GM12801 (cell line): ENCODE measurements around the gene HOXC5.

ENCODE experiments used
- TF ChIP-seq, protein P1 (sequence below): IDR thresholded peaks from one replicate; pipeline ENCODE4 v1.5.1; 2011; ENCODE audit warnings: control low read depth; ENCODE audit not compliant: insufficient read length; ENCODE audit errors: extremely low read depth

Gene HOXC5

DNA sequence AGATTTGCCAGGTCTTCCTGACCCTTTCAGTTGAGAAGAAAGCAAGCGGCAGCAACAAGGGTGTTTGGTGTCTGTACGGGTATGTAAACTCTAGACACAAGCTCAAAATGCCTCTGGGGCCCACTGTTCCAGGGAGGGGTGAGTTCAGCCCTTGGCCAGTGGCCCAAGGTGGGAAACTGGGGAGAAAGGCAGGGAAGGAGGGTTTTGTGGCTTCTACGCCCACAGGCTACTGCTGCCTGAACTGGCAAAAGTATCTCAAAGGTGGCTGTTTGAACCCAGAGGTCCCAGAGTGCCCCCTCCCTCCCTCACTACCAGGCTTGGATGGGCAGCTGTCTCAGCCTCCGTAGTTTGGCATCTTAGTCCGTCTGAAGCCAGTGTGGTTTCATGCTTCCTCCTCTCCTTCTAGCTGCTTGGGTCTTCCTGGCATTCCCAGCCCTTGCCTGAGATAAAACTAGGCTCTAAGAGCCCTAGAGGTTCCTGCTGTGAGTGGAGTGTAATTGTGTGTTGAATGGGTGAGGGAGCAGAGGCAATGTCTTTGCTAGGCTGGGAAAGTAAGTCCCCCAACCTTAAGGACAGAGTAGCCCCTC lies 5.5 kb downstream of the HOXC5 start:
- TF ChIP-seq, protein P1, sequence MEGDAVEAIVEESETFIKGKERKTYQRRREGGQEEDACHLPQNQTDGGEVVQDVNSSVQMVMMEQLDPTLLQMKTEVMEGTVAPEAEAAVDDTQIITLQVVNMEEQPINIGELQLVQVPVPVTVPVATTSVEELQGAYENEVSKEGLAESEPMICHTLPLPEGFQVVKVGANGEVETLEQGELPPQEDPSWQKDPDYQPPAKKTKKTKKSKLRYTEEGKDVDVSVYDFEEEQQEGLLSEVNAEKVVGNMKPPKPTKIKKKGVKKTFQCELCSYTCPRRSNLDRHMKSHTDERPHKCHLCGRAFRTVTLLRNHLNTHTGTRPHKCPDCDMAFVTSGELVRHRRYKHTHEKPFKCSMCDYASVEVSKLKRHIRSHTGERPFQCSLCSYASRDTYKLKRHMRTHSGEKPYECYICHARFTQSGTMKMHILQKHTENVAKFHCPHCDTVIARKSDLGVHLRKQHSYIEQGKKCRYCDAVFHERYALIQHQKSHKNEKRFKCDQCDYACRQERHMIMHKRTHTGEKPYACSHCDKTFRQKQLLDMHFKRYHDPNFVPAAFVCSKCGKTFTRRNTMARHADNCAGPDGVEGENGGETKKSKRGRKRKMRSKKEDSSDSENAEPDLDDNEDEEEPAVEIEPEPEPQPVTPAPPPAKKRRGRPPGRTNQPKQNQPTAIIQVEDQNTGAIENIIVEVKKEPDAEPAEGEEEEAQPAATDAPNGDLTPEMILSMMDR = no peak

DNA sequence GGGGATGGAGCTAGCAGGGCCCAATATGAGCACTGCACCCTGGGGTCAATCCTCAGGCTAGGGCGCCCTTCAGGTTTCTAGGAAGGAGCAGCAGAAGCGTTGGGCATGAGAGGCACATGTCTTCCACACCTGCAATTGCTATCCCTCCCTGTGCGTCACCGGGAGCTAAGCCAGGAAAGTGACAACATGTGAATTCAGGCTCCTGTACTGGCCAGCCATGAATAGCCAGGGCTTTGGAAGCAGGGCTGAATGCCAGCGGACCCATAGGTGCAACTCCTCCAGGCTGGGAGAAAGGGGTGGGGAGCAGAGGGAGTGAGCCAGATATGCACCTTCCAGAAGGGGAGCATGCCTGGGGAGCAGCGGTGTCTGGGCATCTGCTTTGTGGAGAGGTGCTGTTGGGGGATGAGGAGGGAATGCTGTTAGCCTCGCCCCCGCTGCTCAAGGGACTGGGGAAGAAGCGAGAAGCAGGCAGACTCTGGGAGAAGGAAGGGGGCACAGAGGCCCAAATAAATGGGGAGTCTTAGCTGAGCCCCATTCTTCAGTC lies 6.1 kb downstream of the HOXC5 start:
- TF ChIP-seq, protein P1 = no peak

DNA sequence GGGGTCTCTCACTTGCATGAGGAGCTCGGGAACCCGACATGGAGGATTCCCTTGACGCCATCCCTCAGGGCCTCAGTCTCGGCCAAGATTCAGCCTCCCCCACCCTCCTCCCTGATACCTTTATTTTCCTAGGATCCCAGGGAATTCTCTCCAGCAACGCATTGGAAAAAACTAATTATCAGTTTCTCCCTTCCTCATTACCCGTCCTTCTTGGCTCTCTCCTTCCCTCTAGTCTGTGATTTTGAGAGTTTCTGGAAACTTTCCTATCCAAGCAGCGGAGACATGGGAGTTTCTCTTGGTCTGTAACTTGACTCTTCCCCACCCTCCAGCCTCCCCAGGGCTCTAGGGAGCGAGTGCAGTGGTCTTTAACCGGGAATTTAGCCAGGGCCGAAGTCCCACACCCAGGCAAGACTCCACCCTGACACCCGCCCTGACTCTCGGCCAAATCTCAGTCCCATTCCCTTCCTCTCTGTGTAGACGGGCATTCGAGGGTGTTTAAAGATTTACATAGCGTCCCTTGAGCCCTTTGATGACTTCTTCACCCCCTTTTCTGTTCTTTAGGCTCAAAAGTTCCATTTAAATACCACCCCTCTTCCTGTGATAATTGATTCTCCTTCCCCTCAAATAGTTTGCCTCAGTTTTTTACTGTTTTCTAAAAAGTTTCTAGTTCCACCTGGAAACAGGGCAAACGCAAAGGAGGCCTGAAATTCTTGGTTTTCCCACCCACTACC lies 6.7 kb downstream of the HOXC5 start:
- TF ChIP-seq, protein P1 = no peak

DNA sequence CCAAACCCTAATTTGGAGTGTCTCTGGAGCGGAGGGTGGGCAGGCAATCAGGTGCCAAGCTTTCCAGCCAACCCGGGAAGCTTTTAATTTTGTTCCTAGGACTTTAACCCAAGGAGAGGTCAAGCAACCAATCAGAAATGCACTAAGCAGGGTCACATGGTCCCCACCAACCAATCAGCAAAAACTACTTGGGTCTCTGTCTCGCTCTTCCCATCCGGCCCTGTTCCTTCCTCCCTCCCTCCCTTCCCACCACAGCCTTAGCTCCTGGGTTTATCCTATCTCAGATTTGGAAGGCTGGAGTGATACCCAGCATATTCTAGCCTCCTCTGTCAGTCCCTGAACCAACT lies 7.3 kb downstream of the HOXC5 start:
- TF ChIP-seq, protein P1 = no peak

DNA sequence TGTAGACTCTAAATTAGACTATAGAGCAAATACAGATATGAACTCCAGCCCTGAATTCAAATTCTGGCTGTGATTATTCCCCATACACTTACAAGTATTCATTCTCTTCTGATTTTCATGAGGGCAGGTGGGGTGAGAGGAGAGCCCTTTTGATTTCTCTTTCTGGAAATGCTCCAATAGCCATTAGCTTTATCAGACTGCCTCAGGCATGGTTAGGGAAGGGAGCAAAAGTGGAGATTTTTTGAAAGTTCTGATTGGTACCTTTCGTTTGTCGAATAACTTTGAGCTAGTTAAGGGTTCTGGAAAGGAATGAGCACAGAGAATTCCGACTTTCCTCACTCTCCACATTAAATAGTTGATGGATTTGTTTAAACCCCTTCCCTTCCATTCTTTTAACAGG lies 7.8 kb downstream of the HOXC5 start:
- TF ChIP-seq, protein P1 = no peak

DNA sequence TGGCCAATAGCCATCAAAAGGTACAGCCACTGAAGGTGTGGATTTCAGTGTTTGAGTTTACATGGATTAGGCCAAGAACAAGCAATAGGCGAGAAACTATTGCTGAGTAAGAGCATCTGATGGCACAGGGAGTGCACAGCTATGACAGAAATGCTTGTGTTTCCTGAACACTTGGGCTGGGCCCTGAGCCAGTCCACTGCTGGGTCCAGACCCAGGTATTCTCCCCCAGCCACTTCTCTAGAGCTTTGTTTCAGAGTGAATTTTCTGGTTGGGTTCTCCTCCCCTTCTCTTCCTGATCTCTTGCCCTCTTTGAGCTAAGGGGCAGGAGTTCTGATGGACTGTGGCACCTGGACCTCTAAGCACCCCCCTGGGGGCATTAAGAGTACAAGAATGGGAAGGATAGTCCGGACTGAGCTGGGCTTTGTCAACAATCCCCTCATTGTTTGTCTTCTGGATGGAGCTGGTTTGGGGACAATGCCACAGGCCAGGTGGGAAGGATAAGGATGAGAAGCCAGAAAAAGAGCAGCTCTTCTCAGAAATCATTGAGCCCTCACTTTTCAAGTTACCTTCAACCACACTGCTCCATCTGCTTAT lies 8.3 kb downstream of the HOXC5 start:
- TF ChIP-seq, protein P1 = no peak

DNA sequence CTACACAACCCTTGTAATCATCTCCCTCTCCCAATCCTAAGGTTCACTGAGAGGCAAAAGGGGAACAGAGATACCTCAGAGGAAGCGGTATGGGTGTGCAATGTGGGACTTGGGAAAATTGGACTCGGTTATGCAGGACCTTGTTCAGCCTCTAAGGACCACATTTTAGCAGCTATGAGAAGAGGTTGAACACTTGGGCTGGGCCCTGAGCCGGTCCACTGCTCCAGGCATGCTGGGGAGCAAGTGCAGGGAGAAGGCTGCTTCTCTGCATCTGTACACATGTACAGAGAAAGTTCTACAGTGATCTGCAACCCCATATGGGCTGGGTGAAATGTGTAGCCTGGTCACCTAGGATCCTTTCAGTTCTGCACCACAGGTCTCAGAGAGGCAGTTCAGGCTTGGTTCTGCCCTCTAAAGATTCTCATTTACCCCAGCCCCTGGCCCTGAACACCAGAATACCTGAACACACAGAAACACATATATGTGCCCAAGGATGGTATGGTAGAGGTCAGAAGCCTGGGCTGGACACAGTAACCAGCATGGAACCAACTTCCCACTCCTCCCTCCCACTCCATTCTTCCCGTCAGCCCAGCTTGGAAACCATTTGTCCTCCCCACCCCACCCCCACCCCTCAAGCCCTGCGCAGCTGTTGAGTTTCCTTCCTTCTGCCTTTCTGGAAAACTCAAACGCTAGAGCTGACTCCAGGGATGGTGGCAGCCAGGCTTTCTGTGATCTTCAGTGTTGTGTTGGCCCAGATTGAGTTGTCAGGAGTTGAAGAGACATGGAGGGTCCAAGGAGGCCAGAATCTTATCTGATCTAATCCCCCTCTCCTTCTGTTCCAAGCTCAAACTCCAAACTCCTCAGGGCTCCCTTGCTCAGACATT lies 10.4 kb downstream of the HOXC5 start:
- TF ChIP-seq, protein P1 = no peak
